ENCODE data around the gene GPR137C. TPM values are rescaled to one million over a fixed set of nuclear protein-coding genes. Genes with fewer than 3 reads are reported as not detected.

Gene GPR137C
- total RNA-seq, 1 experiment from 2014 or later = 4.3 TPM

DNA sequence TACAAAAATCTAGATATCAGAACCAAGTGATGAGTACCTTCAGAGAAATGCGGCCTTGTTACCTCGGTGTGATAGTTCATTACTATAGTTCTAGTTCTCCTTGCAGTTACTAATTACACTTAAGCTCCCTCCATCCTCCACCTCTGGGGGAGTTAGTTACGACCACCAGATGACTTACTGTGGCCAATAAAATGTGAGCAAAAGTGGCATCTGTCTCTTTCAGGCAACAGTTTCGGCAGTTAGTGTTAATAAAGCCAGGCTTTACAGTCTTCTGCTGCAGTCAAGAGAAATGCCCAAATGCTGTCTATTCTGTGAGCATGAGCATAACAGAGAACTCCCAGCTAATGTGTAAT, 6.3 kb upstream of the GPR137C start:
- Histone ChIP-seq H3T11ph (ENCODE audit: low read length) (no peak overlapping the region), H3K56ac (ENCODE audit: insufficient read length, low read depth, low read length) (no peak overlapping the region), H2BK12ac (ENCODE audit: insufficient read length, low read depth, low read length) (no peak overlapping the region), H3K79me1 (ENCODE audit: insufficient read depth, low read depth, low read length, poor library complexity, severe bottlenecking) (no peaks in the 10 kb centered on the region), H2AK5ac (ENCODE audit: insufficient read length, low read length) (no peak overlapping the region), H3K79me2 (ENCODE audit: insufficient read depth, low read length) (no peaks in the 10 kb centered on the region; the same call in 1 of the 2 replicates), H2BK120ac (ENCODE audit: low read depth, low read length, poor library complexity, severe bottlenecking) (no peak overlapping the region), H3K4ac (ENCODE audit: low read depth, low read length) (no peak overlapping the region), H4K91ac (ENCODE audit: insufficient read length, low read depth, low read length) (no peak overlapping the region), H3K4me1 (ENCODE audit: insufficient read depth, low read length) (0 out of 2 replicates have a peak, but pooled peaks cover 3% of the 10 kb centered on the region), H4K5ac (ENCODE audit: insufficient read length, low read depth, low read length) (no peak overlapping the region), H2BK15ac (ENCODE audit: low read depth, low read length) (no peak overlapping the region), H2BK5ac (ENCODE audit: insufficient read length, low read length) (no peak overlapping the region), H3K27ac (ENCODE audit: insufficient read length, low read depth, low read length) (no peak overlapping the region), H3K27me3 (ENCODE audit: insufficient read depth, low read length) (no peaks in the 10 kb centered on the region), H3K18ac (ENCODE audit: insufficient read length, low read depth, low read length) (no peak overlapping the region), H3K14ac (ENCODE audit: insufficient read depth, low read length) (no peak overlapping the region), H2AFZ (ENCODE audit: low read length) (no peak overlapping the region), H3K23me2 (ENCODE audit: insufficient read length, low read depth, low read length, poor library complexity, severe bottlenecking) (no peaks in the 10 kb centered on the region), H3K9me3 (ENCODE audit: control insufficient read depth, low read depth, low read length) (no peaks in the 10 kb centered on the region), H2BK20ac (ENCODE audit: low read depth, low read length, poor library complexity, severe bottlenecking) (no peak overlapping the region), H4K20me1 (ENCODE audit: control insufficient read depth, insufficient read depth, insufficient read length) (no peaks in the 10 kb centered on the region), H4K8ac (replicated peaks; ENCODE audit: insufficient read length, low read depth, low read length) (no peak overlapping the region), H3K23ac (ENCODE audit: insufficient read length, low read depth, low read length) (no peak overlapping the region), H3K9ac (ENCODE audit: extremely low read depth, insufficient read length, low read length) (no peak overlapping the region), H3K4me2 (ENCODE audit: insufficient read depth, insufficient read length, low read length) (no peak overlapping the region)
- TF ChIP-seq, protein P1, sequence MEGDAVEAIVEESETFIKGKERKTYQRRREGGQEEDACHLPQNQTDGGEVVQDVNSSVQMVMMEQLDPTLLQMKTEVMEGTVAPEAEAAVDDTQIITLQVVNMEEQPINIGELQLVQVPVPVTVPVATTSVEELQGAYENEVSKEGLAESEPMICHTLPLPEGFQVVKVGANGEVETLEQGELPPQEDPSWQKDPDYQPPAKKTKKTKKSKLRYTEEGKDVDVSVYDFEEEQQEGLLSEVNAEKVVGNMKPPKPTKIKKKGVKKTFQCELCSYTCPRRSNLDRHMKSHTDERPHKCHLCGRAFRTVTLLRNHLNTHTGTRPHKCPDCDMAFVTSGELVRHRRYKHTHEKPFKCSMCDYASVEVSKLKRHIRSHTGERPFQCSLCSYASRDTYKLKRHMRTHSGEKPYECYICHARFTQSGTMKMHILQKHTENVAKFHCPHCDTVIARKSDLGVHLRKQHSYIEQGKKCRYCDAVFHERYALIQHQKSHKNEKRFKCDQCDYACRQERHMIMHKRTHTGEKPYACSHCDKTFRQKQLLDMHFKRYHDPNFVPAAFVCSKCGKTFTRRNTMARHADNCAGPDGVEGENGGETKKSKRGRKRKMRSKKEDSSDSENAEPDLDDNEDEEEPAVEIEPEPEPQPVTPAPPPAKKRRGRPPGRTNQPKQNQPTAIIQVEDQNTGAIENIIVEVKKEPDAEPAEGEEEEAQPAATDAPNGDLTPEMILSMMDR (conservative IDR thresholded peaks at IDR 0.05) = no peak
- peak overlapping the region in 1 of 3 experiments; percentile 58; a peak in 1 of 7 replicates for H3K27ac Mint-ChIP-seq
- no peak for DNase-seq
- H3K27me3 Mint-ChIP-seq (ENCODE audit: low read depth) = no peaks in the 10 kb centered on the region
- H3K9me3 Mint-ChIP-seq = no peaks in the 10 kb centered on the region
- H3K4me3 Mint-ChIP-seq = no peak overlapping the region
- WGBS (ENCODE audit: extremely low coverage, insufficient read length, low lambda C conversion rate) = no CpG with 5 or more reads among the region's 4 CpGs
- H3K36me3 Mint-ChIP-seq (ENCODE audit: insufficient read depth in 1 of 3, low read depth in 3 of 3) = peaks cover 0 to 4% (median 2%) of the 10 kb centered on the region in 3 experiments; a peak in 1 of 7 replicates
- H3K4me1 Mint-ChIP-seq = peaks cover 20 to 22% of the 10 kb centered on the region in 2 experiments

All from H9 (cell line).